Endodermal cell (in vitro differentiated cells): ENCODE results near the gene COL13A1. TPM values are rescaled to one million over a fixed set of nuclear protein-coding genes. Genes with fewer than 3 reads are reported as not detected.
A peak's percentile ranks its signal among the peaks of the same experiment; 100 is the strongest.

Experiments
- DNase-seq: peaks from one replicate; pipeline ENCODE4 v3.0.0-alpha.2; 2017
- H3K27ac ChIP-seq: 2 replicates; pipeline ENCODE4 v1.5.1; 2013; ENCODE audit warnings: mild to moderate bottlenecking, low read depth, low read length, moderate library complexity
- H3K27me3 ChIP-seq: 2 replicates; pipeline ENCODE4 v1.6.1; 2013; ENCODE audit warnings: mild to moderate bottlenecking, low read length, moderate library complexity; ENCODE audit not compliant: insufficient read depth, control insufficient read depth, poor library complexity, severe bottlenecking
- H3K36me3 ChIP-seq: 2 replicates; pipeline ENCODE4 v1.7.0; 2013; ENCODE audit warnings: mild to moderate bottlenecking, low read length, moderate library complexity; ENCODE audit not compliant: control insufficient read depth, insufficient read depth
- H3K4me1 ChIP-seq: one replicate; pipeline ENCODE4 v1.7.0; 2013; ENCODE audit warnings: low read length; ENCODE audit not compliant: control insufficient read depth, insufficient read depth
- H3K4me3 ChIP-seq: 2 replicates; pipeline ENCODE4 v1.5.1; 2013; ENCODE audit warnings: mild to moderate bottlenecking, low read length, moderate library complexity
- H3K9ac ChIP-seq: 2 replicates; pipeline ENCODE4 v1.6.1; 2013; ENCODE audit warnings: mild to moderate bottlenecking, low read length, moderate library complexity; ENCODE audit not compliant: poor library complexity, severe bottlenecking; ENCODE audit errors: extremely low read depth
- H3K9me3 ChIP-seq: 2 replicates; pipeline ENCODE4 v1.6.1; 2013; ENCODE audit warnings: mild to moderate bottlenecking, low read length, moderate library complexity; ENCODE audit not compliant: control insufficient read depth
- H3K27ac Mint-ChIP-seq: 2 replicates; pipeline ENCODE4 v1.8.0; 2020; ENCODE audit warnings: mixed read lengths
- H3K27me3 Mint-ChIP-seq: 2 replicates; pipeline ENCODE4 v1.8.0; 2021; ENCODE audit warnings: mild to moderate bottlenecking, mixed read lengths; ENCODE audit not compliant: insufficient read depth
- H3K36me3 Mint-ChIP-seq: 2 replicates; pipeline ENCODE4 v1.8.0; 2020; ENCODE audit warnings: low read depth, mixed read lengths
- H3K4me1 Mint-ChIP-seq: 2 replicates; pipeline ENCODE4 v1.8.0; 2020; ENCODE audit warnings: mixed read lengths
- H3K4me3 Mint-ChIP-seq: 2 replicates; pipeline ENCODE4 v1.8.0; 2020; ENCODE audit warnings: mild to moderate bottlenecking, moderate library complexity, mixed read lengths
- H3K9me3 Mint-ChIP-seq: 2 replicates; pipeline ENCODE4 v1.8.0; 2020; ENCODE audit warnings: mild to moderate bottlenecking, mixed read lengths
- WGBS, 2 experiments: methylation state at CpG; one replicate each; pipeline versions ENCODE4 v1.1.5 to v1.1.7; 2013; ENCODE audit warnings: missing lambda C conversion rate in 2 of 2, mixed read lengths in 1 of 2; ENCODE audit not compliant: insufficient coverage in 1 of 2, insufficient read length in 1 of 2; 5-methylcytosine and 5-hydroxymethylcytosine counted together
- total RNA-seq, 2 donors: library from RNA; stranded (reverse); fragmentation: NEBNext Ultra II Directional in 1 of 2; extraction: Animal tissue kit (Norgen Biotek cat#: 25700) in 1 of 2; gene quantifications; 2 replicates in 1 of 2; 3 replicates in 1 of 2; pipeline ENCODE4 v1.2.1, GENCODE V29; 2021
- TF ChIP-seq, protein P1 (sequence below): fragments of 200-600 bp; sonication (generic); conservative IDR thresholded peaks from 2 replicates; pipeline ENCODE4 v1.5.0; 2021; ENCODE audit warnings: antibody characterized with exemption, mild to moderate bottlenecking

The COL13A1 gene
- total RNA-seq, 2 donors from 2014 or later: 15.9 to 20.7 TPM

DNA sequence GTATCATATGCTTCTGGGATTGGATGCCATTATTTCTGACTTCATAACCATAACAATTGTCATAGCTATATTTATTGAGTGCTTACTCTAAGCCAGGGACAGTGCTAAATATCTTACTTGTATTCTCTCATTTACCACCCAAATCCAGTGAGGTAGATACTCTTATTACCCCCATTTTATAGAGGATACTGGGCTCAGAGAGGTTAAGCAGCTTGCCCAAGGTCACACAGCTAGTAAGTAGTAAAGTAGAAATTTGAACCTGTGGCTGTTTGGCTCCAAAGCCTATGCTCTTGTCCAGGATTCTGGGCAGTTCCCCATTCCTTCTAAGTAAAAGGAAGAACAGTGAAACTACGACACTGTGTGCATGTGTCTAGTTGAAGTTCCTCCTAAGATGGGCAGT, 56.5 kb downstream of the COL13A1 start:
- H3K4me1 ChIP-seq: peaks cover 10% of the 10 kb centered on the region
- no peaks in the 10 kb centered on the region for H3K27me3 ChIP-seq
- H3K4me3 ChIP-seq: no peak overlapping the region
- no peak for DNase-seq
- no peak overlapping the region for H3K9ac ChIP-seq
- Mint-ChIP-seq H3K9me3 (no peaks in the 10 kb centered on the region), H3K4me1 (peaks cover 47% of the 10 kb centered on the region), H3K27ac (no peak overlapping the region), H3K27me3 (no peaks in the 10 kb centered on the region), H3K36me3 (no peaks in the 10 kb centered on the region), H3K4me3 (no peak overlapping the region)
- no peaks in the 10 kb centered on the region for H3K36me3 ChIP-seq
- 91% methylated on average over 1 of the region's 1 CpG; no CpG with 5 or more reads in 1 of the 2 experiments for WGBS, 2 experiments
- no peaks in the 10 kb centered on the region for H3K9me3 ChIP-seq
- no peak overlapping the region for H3K27ac ChIP-seq
- TF ChIP-seq, protein P1, sequence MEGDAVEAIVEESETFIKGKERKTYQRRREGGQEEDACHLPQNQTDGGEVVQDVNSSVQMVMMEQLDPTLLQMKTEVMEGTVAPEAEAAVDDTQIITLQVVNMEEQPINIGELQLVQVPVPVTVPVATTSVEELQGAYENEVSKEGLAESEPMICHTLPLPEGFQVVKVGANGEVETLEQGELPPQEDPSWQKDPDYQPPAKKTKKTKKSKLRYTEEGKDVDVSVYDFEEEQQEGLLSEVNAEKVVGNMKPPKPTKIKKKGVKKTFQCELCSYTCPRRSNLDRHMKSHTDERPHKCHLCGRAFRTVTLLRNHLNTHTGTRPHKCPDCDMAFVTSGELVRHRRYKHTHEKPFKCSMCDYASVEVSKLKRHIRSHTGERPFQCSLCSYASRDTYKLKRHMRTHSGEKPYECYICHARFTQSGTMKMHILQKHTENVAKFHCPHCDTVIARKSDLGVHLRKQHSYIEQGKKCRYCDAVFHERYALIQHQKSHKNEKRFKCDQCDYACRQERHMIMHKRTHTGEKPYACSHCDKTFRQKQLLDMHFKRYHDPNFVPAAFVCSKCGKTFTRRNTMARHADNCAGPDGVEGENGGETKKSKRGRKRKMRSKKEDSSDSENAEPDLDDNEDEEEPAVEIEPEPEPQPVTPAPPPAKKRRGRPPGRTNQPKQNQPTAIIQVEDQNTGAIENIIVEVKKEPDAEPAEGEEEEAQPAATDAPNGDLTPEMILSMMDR: no peak

DNA sequence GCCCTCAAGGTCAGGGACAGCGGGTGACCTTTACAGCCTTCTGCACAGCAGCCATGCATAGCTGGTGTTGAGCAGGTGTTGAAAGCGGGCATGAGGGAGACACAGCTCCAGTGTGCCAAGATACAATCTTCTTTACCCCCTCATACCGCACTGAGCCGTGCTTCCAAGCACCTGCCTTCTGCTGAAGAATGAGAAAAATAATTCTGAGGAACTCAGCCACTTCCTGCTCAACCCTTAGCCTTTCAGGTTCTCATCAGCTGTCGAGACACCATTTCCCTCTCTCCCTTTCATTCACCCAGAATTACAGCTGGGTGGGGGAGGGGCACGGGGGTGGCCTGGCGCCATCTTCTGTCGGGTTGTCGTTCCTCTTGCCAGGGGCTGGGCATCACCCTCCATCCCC, 58.6 kb downstream of the COL13A1 start:
- peaks cover 8% of the 10 kb centered on the region for H3K4me1 ChIP-seq
- H3K9me3 ChIP-seq: no peaks in the 10 kb centered on the region
- Mint-ChIP-seq H3K36me3 (no peaks in the 10 kb centered on the region), H3K4me3 (no peak overlapping the region), H3K27ac (no peak overlapping the region), H3K27me3 (no peaks in the 10 kb centered on the region), H3K4me1 (peaks cover 42% of the 10 kb centered on the region), H3K9me3 (no peaks in the 10 kb centered on the region)
- no peaks in the 10 kb centered on the region for H3K27me3 ChIP-seq
- H3K4me3 ChIP-seq: no peak overlapping the region
- H3K27ac ChIP-seq: no peak overlapping the region
- H3K9ac ChIP-seq: no peak overlapping the region
- WGBS, 2 experiments: 36 to 53% methylated on average over 4 to 9 of the region's 9 CpGs
- TF ChIP-seq, protein P1: no peak
- no peaks in the 10 kb centered on the region for H3K36me3 ChIP-seq
- DNase-seq: no peak

DNA sequence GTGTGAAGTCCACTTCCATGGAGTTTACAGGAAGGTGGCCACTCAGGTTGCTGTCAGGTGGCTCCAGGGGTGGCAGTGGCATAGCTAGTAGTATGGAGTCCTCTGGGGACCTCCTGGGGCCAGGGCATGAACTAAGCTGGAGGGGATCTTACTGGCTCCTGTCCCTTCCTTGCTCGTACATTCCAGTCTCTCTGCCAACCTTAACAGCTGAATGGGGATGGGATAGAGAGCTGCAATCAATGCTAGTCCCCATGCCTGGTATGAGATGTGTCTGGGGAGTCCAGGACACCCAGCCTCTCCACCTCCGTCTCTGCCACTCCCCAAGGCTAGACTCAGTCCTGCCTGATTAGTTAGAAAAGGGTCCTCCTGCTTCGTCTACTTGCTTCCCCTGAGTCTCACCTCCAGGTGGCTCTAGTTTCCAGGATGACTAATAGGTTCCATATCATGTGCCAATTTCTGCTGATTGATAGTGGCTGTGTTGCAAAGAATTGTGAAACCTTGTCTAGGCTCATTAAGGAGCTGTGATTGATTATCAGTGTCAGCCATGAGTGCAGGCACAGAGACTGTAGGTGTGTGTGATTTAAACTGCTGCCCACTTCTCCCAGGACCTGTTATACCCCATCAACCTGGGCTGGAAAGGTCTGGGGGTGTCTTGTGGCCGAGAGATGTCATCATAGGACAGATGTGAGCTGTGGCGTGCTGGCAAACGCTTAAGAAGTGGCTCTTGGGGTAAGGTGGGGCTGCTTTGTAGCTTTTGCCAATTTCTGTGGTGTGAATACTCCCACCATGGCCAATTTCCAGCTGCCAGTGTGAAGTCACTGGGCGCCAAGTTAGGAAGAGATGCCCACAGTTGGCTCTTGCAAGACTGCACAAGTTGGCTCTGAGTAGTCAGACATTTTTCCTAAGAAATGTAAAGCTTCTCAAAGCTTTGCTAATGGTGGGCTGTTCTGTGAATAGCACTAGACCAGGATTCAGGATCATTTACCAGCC, 59.8 kb downstream of the COL13A1 start:
- no peak overlapping the region for H3K9ac ChIP-seq
- WGBS, 2 experiments: 62 to 79% methylated on average over 6 to 7 of the region's 7 CpGs
- H3K27me3 ChIP-seq: no peaks in the 10 kb centered on the region
- H3K36me3 ChIP-seq: no peaks in the 10 kb centered on the region
- H3K4me3 ChIP-seq: no peak overlapping the region
- peak overlapping the region; percentile 45 for H3K27ac Mint-ChIP-seq
- peak; percentile 75 for DNase-seq
- no peaks in the 10 kb centered on the region for H3K36me3 Mint-ChIP-seq
- no peaks in the 10 kb centered on the region for H3K27me3 Mint-ChIP-seq
- no peaks in the 10 kb centered on the region for H3K9me3 ChIP-seq
- TF ChIP-seq, protein P1: peak; percentile 68
- no peak overlapping the region for H3K27ac ChIP-seq
- H3K9me3 Mint-ChIP-seq: no peaks in the 10 kb centered on the region
- H3K4me1 Mint-ChIP-seq: peaks cover 40% of the 10 kb centered on the region
- H3K4me3 Mint-ChIP-seq: no peak overlapping the region
- H3K4me1 ChIP-seq: peaks cover 8% of the 10 kb centered on the region
